NCI-H1092 treated with DMSO at 0.1 percent for 48 hours (cell line): ENCODE results near the gene FPR1.

Experiments used
- DNase-seq: peaks from one replicate; lab custom pipeline; 2025; lab: John Stamatoyannopoulos, UW

The FPR1 gene

DNA sequence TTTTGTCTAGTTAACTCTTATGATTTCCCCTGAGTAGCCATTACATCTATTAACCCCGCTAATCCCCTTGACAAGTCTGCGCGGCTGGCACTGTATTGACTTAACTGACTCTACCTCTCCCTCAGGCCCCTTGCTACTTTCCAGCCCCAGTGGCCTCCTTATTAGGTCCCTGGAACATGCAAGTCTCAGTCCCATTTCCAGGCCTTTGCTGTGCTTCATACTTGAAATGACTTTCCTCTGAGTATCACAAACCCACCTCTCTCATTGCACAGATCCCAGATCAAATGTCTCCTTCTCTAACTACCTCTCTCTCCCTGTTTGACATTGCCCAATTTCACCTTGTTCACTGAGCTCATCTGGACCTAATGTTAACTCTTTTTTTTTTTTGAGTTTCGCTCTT lies 45.4 kb downstream of the FPR1 start:
- no peak for DNase-seq

GRCh38 chr19:51704626-51705025 lies 47.1 kb downstream of the FPR1 start:
- no peak for DNase-seq

DNA sequence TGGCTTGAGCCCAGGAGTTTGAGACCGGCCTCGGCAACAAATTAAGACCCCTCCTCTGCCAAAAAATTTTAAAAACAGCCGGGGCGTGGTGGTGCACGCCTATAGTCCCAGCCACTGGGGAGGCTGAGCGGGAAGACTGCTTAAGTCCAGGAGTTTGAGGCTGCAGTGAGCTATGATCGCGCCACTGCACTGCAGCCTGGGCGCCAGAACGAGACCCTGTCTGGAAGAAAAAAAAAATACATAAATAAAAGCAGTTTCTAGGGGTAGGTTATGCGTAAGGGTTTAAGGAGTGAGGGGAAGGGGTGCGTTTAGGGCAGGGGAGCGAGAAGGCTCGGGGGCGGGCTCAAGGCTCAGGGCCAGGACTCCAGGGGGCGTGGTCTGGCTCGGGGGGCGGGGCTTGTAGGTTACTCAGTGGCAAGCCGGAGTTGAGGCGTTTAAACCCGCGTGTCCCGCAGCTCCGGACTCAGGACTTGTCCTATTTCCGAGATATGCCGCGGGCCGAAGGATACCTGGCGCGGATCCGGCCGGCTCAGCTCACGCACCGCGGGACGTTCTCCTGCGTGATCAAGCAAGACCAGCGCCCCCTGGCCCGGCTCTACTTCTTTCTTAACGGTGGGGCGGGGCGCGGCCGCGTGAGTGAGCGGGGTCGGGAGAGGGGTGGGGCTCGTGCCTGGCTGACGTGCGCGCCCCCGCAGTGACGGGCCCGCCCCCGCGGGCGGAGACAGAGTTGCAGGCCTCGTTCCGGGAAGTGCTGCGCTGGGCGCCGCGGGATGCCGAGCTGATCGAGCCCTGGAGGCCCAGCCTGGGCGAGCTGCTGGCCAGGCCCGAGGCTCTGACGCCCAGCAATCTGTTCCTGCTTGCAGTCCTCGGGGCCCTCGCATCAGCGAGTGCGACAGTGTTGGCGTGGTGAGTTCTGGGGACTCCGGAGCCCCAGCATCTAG lies 47.8 kb downstream of the FPR1 start:
- peak; percentile 65 for DNase-seq

DNA sequence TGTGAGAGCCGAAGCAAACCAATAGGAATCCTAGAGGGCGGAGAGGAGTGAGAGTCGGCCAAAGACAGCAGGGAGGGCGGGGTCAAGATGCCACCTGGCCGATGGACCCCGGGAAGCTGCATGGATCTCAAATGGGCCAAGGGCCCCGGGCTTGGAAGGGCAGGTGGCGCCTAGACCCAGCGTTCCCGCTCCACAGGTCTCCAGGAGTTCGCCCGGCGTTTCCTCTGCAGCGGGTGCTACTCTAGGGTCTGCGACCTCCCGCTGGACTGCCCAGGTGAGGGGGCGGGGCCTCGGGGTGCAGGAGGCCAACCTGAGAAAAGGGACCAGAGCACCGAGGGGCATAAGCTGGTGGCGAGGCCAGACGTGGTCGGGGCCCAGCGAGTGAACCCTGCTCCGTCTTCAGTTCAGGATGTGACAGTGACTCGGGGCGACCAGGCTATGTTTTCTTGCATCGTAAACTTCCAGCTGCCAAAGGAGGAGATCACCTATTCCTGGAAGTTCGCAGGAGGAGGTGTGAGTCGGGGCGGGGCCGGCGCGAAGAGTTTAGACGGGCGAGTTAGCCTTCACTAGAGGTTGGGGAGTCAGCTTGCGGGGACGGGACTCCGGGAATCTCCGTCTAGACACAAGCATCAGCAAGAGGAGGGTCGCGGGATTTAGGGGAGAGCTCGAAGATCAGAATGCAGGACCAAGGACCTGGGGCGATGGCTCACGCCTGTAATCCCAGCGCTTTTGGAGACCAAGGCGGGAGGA lies 48.7 kb downstream of the FPR1 start:
- no peak for DNase-seq

DNA sequence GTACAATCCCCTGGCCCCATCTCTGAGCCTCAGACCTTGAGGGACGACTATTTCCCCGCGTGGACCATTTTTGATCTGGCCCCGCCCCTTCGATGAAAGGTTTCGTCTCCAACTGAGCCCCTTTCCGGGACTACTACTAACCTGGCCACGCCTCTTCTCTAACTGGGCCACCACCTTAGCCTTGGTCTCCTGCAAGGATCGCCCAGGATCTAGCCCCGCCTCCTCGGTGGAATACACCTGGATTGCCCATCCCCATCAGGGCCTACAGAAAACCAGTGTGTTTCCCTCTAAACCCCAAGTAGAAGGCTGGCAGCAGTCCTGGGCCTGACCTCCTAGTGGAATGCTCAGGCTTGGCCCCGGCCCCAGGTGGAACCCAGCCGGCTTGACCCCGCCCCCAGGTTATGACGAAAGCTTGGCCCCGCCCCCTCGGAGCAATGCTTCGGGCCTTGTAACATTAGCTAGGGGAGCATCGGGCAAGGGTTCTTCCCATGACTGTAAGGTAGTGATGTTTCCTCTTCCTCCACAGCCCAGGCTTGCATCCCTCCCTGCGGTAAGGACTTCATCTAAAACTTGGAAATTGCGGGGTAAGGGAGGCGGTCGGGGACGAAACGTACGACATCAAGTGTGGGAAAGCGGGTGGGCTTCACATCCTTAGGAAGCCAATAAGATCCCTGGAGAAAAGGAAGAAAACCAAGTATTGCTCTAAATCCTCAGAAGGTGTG lies 49.4 kb downstream of the FPR1 start:
- no peak for DNase-seq

DNA sequence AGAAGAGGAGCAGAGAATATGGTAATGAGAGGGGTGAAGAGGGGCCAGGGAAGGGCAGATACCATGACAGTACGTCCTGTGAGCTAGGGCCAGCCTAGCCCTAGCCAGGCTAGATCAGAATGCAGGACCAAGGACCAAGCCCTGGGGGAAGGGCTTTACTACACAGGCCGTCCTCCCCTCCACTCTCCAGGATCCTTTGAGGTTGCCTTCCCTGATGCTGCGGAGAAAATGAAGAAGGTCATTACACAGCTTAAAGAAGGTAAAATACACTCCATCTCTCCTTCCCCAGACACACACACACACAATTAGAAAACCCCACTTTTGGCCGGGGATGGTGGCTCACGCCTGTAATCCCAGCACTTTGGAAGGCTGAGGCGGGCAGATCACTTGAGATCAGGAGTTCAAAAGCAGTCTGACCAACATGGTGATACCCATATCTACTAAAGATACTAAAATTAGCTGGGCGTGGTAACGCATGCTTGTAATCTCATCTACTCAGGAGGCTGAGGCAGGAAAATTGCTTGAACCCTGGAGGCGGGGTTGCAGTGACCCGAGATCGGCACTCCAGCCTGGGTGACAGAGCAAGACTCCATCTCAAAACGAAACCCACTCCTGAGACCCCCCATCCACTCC lies 50.1 kb downstream of the FPR1 start:
- no peak for DNase-seq

DNA sequence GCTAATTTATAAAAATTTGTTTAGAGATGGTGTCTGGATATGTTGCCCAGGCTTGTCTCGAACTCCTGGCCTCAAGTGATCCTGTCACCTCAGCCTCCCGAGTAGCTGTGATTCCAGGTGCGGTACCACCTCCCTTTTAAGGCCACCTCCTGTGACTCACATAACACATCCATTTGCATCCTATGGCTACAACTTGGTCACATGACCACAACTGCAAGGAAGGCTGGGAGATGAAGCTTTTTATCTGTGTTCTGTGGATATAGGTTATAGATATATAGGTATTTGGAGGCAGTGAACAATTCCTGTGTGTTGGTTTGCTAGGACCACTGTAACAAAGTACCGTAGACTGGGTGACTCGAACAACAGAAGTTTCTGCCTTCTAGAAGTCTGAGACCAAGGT lies 52.5 kb downstream of the FPR1 start:
- DNase-seq: no peak

DNA sequence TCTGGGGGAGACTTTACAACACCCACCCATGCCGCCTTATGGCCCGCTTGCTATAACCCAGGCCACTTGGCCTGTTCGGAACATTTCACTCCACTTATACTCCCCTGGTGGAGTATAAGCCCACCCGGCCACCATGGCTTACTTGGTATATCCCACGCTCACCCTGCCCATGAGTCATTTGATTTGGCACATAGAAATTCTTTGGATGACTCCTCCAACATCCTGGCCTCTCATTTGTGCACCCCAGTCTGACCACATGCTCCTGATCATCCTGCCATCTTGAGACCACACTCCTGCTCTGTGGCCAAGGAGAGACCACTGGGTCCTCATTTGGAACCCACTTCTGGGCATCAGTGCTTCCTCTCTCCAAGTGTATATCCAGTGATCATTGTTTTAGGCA lies 53.4 kb downstream of the FPR1 start:
- no peak for DNase-seq

DNA sequence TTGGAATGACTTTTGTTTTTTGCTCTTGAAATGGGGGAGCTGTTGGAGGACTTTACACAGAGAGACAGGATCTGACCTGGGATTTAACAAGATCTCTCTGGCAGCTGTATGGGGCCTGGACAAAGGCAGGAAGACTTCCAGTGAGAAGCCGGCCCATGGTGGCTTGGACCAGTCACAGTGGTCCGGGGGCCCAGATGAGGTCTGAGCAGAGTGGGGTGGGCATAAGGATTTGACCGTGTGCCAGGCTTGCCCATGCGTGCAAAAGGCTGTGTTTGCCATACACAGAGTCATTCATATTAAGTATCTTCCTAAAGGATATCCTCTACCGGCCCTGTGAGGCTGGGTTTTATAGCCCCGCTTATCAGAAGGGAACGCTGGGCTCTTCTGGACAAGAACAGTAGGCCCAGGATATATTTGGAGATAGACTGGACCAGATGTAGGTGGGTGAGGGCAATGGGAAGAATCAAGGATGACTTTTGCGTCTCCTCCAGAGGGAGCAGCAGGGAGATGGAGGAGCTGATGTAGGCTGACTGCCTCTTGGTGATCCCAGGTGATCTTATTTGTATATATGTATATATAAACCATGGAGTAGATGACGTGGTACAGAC lies 54.4 kb downstream of the FPR1 start:
- DNase-seq: no peak

DNA sequence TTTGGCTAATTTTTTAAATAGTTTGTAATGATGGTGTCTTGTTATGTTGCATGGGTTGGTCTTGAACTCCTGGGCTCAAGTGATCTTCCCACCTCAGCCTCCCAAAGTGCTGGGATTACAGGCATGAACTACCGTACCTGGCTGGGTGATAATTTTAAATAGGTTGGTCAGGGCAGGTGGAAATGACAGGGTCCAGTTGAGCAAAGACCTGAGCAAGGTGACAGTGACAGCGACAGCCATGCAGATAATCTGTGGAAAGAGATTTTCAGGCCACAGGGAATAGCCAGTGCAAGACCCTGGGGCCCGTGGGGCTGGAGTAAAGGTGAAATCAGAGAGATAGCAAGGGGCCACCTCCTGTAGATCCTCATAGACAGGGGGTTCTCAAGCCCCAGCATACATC lies 55.1 kb downstream of the FPR1 start:
- no peak for DNase-seq
